Measurements from ENCODE around the gene IMPA2.

DNA sequence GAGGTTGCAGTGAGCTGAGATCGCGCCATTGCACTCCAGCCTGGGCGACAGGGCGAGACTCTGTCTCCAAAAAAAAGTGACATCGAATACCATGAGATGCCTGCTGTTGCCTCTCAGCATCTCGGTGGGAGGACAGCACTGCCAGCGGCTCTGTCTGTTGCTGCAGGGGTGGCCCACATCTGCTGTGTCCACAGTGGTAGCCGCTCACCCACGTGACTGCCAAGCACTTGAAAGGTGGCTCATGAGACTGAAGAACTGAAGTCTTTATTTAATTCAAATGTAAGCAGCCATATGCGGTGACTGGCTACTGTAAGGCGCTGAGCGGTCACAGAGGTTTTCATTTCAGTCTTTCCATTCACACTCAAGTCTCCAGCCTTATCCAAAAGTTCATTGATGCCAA, 25.8 kb downstream of the IMPA2 start:
- TF ChIP-seq, protein P1, sequence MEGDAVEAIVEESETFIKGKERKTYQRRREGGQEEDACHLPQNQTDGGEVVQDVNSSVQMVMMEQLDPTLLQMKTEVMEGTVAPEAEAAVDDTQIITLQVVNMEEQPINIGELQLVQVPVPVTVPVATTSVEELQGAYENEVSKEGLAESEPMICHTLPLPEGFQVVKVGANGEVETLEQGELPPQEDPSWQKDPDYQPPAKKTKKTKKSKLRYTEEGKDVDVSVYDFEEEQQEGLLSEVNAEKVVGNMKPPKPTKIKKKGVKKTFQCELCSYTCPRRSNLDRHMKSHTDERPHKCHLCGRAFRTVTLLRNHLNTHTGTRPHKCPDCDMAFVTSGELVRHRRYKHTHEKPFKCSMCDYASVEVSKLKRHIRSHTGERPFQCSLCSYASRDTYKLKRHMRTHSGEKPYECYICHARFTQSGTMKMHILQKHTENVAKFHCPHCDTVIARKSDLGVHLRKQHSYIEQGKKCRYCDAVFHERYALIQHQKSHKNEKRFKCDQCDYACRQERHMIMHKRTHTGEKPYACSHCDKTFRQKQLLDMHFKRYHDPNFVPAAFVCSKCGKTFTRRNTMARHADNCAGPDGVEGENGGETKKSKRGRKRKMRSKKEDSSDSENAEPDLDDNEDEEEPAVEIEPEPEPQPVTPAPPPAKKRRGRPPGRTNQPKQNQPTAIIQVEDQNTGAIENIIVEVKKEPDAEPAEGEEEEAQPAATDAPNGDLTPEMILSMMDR (conservative IDR thresholded peaks at IDR 0.05 in 1 of 2, IDR thresholded peaks at IDR 0.05 in 1 of 2; ENCODE audit: extremely low read depth in 1 of 2, insufficient read depth in 1 of 2, low read depth in 1 of 2, low read length in 2 of 2): no peak
- no peak for TF ChIP-seq EZH2 (IDR thresholded peaks at IDR 0.05; ENCODE audit: borderline replicate concordance, low read length)
